Lung (tissue), 12 donors: ENCODE results near the gene ADGRB2. TPM values are rescaled to one million over a fixed set of nuclear protein-coding genes. Genes with fewer than 3 reads are reported as not detected.

Source experiments
- ATAC-seq: fragments of 200-7000 bp; cut with Tn5 transposase; one replicate; pipeline ENCODE4 v1.9.1; 2020; ENCODE audit warnings: moderate number of reproducible peaks; ENCODE audit not compliant: insufficient read depth, low FRiP score
- DNase-seq, 3 donors: peaks; one replicate each; pipeline ENCODE4 v3.0.0-alpha.2; 2013 to 2017
- H3K27ac ChIP-seq, 2 donors: one replicate each; pipeline ENCODE4 v1.5.1; 2013; ENCODE audit warnings: mild to moderate bottlenecking in 2 of 2, moderate library complexity in 2 of 2, control low read depth in 1 of 2, inconsistent platforms in 1 of 2, low read depth in 1 of 2, low read length in 1 of 2
- H3K27me3 ChIP-seq, 3 donors: one replicate each; pipeline ENCODE4 v1.5.1; 2013; ENCODE audit warnings: low read length in 2 of 3; ENCODE audit not compliant: control insufficient read depth in 3 of 3, insufficient read depth in 3 of 3
- H3K36me3 ChIP-seq, 4 donors: one replicate each; pipeline ENCODE4 v1.5.1; 2013; ENCODE audit warnings: low read length in 4 of 4, mild to moderate bottlenecking in 1 of 4, moderate library complexity in 1 of 4; ENCODE audit not compliant: control insufficient read depth in 4 of 4, insufficient read depth in 4 of 4
- H3K4me1 ChIP-seq, 5 donors: one replicate each; pipeline ENCODE4 v1.5.1; 2013; ENCODE audit warnings: low read length in 5 of 5, mild to moderate bottlenecking in 2 of 5, moderate library complexity in 1 of 5; ENCODE audit not compliant: control insufficient read depth in 5 of 5, insufficient read depth in 5 of 5
- H3K4me3 ChIP-seq: one replicate; pipeline ENCODE4 v1.5.1; 2013; ENCODE audit warnings: mild to moderate bottlenecking, control low read depth, moderate library complexity
- H3K9ac ChIP-seq, 2 donors: one replicate each; pipeline ENCODE4 v1.5.1; 2013; ENCODE audit warnings: low read length in 2 of 2, control low read depth in 1 of 2; ENCODE audit not compliant: insufficient read depth in 1 of 2
- H3K9me3 ChIP-seq, 4 donors: one replicate each; pipeline ENCODE4 v1.5.1; 2013; ENCODE audit warnings: low read length in 3 of 4, mild to moderate bottlenecking in 1 of 4, moderate library complexity in 1 of 4; ENCODE audit not compliant: control insufficient read depth in 4 of 4, insufficient read depth in 3 of 4
- WGBS, 2 donors: extraction: QIAGEN DNeasy Blood & Tissue Kit; methylation state at CpG; one replicate each; pipeline ENCODE4 v1.1.7; 2013; 5-methylcytosine and 5-hydroxymethylcytosine counted together
- polyA plus RNA-seq, 2 donors: library from polyadenylated mRNA; stranded (reverse); fragments of 200-250 nt; gene quantifications; one replicate each; pipeline ENCODE4 v1.2.1, GENCODE V29; 2013
- total RNA-seq, 2 donors: library from RNA; depleted of rRNA in 1 of 2; stranded (reverse); fragments of >200 nt in 1 of 2; gene quantifications; one replicate each; pipeline ENCODE4 v1.2.1, GENCODE V29; 2014 to 2021
- TF ChIP-seq, protein P1 (sequence below): IDR thresholded peaks from 2 replicates; pipeline ENCODE4 v1.5.1; 2012; ENCODE audit warnings: mild to moderate bottlenecking; ENCODE audit errors: control extremely low read depth, extremely low read depth
- donor health status: control.
- donor health status: control.
- donor health status: Bipolar disorder and iron deficiency.
- donor health status: healthy.
- donor health status: DM: yes; HTN: yes; CAD: no.

ADGRB2 gene
- total and polyA plus RNA-seq, 4 donors = 0.44 to 7.6 (median 1.3) TPM

DNA sequence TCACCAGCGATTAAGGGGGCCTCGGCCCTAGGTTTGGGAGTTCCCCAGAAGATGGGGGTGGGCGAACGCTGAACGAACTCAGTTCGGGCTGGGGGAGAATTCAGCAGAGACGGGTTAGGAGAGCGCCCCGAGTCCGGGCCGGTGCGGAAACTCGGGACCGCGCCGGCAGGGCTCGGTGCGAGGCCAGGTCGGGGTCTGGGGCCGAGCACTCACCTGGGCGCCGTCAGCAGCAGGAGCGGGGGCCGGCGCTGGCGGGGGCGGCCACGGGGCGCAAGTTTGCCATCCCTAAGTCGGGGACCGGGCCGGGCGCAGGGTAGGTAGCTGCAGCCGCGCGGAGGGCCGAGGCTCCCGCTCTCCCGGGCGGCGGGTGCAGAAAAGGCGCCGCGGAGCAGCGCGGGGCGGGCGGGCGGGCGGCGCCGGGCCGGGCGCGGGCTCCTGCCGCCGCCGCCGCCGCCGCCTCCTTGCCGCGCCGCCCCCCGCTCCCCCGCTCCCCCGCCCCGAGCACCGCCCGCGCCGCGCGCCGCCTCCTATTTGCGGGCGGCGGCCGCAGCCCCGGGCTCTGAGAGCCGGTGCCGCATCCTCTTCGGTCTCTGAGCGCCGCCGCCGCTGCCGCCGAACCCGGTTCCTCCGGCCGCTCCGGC is 349 bp downstream of the ADGRB2 start:
- peaks cover 0 to 34% (median 9%) of the 10 kb centered on the region in 3 donors for H3K27me3 ChIP-seq

DNA sequence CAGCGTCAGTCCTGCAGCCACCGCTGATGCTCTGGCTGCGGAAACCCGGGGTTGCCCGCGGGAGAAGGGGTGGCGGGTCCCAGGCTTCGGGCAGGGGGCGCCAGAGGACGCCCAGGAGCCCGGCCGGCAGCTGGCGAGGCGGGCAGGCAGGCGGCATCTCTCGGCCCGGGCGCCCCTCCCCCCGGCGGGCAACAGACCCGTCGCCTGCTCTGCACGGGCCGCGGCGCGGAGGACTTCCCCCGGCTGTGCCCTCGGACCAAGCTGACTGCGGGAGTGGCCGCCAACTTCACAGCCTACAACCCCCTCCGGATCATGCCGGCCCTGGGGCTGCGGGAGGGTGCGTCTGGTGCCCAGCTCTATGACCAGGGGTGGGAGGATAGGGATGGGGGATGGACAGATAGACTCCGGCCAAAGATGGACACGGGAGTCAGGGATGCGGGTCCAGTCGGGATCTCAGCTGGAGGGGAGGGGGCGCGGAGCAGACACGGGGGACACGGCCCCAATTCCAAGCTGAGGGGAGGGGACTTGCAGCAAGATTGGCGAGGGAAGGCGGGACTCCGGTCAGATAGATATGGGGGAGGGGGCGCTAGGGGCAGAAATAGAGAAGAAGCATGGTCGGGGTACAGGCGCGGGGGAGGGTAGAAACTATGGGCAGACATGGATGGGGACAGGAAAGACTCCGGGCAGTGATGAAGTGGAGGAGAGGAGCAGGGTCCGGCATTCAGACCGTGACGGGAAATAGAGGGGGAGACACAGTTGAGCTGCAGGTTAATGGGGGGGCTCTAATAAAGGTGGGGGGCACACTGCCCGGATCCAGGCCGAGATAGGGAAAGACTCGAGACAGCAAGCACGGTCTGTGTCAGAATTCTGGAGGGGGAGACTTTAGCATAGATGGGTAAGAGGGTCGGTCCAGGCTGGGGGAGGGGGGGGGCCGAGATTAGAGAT is 1.1 kb downstream of the ADGRB2 start:
- peak; percentile 74 for ATAC-seq
- peak; percentile 68 to 82 (median 71) for DNase-seq
- H3K9me3 ChIP-seq = peaks cover 0 to 3% (median 0%) of the 10 kb centered on the region in 4 donors
- peak overlapping the region in 1 of 2 donors; percentile 13 for H3K9ac ChIP-seq
- no peak overlapping the region for H3K4me3 ChIP-seq
- H3K27ac ChIP-seq = no peak overlapping the region
- H3K4me1 ChIP-seq = peaks cover 0 to 32% (median 5%) of the 10 kb centered on the region in 5 donors
- WGBS, 2 donors = 1% methylated on average over 44 to 60 of the region's 60 CpGs
- TF ChIP-seq, protein P1, sequence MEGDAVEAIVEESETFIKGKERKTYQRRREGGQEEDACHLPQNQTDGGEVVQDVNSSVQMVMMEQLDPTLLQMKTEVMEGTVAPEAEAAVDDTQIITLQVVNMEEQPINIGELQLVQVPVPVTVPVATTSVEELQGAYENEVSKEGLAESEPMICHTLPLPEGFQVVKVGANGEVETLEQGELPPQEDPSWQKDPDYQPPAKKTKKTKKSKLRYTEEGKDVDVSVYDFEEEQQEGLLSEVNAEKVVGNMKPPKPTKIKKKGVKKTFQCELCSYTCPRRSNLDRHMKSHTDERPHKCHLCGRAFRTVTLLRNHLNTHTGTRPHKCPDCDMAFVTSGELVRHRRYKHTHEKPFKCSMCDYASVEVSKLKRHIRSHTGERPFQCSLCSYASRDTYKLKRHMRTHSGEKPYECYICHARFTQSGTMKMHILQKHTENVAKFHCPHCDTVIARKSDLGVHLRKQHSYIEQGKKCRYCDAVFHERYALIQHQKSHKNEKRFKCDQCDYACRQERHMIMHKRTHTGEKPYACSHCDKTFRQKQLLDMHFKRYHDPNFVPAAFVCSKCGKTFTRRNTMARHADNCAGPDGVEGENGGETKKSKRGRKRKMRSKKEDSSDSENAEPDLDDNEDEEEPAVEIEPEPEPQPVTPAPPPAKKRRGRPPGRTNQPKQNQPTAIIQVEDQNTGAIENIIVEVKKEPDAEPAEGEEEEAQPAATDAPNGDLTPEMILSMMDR = peak; percentile 57
- H3K27me3 ChIP-seq = peaks cover 0 to 26% (median 6%) of the 10 kb centered on the region in 3 donors
- H3K36me3 ChIP-seq = no peaks in the 10 kb centered on the region

More for the DNA sequence above, 349 bp downstream of the ADGRB2 start:
- peaks cover 0 to 3% (median 0%) of the 10 kb centered on the region in 4 donors for H3K9me3 ChIP-seq
- no peak overlapping the region for H3K9ac ChIP-seq
- peaks cover 0 to 32% (median 5%) of the 10 kb centered on the region in 5 donors for H3K4me1 ChIP-seq
- H3K36me3 ChIP-seq = no peaks in the 10 kb centered on the region
- H3K4me3 ChIP-seq = no peak overlapping the region
- WGBS, 2 donors = 0 to 1% methylated on average over 32 to 93 of the region's 93 CpGs
- ATAC-seq = no peak
- no peak overlapping the region for H3K27ac ChIP-seq
- TF ChIP-seq, protein P1 = no peak
- DNase-seq = no peak

DNA sequence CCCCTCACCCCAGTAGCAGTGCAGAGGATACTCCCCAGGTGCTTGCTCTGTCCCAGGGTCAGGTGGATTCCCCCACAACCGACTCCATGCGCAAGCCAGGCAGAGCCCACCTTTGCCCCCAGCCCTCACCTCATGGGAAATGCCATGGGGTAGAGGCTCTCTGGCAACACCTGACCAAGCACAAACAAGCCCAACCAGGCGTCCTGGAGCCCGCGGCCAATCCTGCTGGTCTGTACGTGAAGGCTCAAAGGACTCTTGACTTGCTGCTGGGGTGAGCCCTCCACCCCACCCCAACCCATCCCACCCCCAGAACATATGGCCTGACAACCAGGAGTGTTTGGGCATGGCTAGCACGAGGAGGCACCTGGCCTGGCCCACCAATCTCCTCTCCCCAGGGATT is 1.8 kb downstream of the ADGRB2 start:
- Histone ChIP-seq H3K9ac (no peak overlapping the region), H3K9me3 (peaks cover 0 to 3% (median 0%) of the 10 kb centered on the region in 4 donors), H3K4me3 (no peak overlapping the region), H3K36me3 (no peaks in the 10 kb centered on the region), H3K27ac (no peak overlapping the region), H3K4me1 (peaks cover 0 to 32% (median 5%) of the 10 kb centered on the region in 5 donors), H3K27me3 (peaks cover 0 to 24% (median 6%) of the 10 kb centered on the region in 3 donors)
- TF ChIP-seq, protein P1 = no peak
- 29 to 31% methylated on average over 7 of the region's 7 CpGs for WGBS, 2 donors
- DNase-seq = no peak
- no peak for ATAC-seq
